Calu3 (cell line): Measurements from ENCODE around the gene FLT3. TPM values are rescaled to one million over a fixed set of nuclear protein-coding genes. Genes with fewer than 3 reads are reported as not detected.

ENCODE experiments used
- BruUV-seq: library from RNA; stranded (reverse); fragments of 400-500 nt; replicated peaks from 2 replicates; lab custom pipeline; 2021; lab: Mats Ljungman, UMichigan
- CTCF ChIA-PET: fragments of 300-600 bp; sonication (Branson Sonifier 250); formaldehyde crosslinking; loops from one replicate; lab custom pipeline; 2022; ENCODE audit warnings: antibody characterized with exemption; lab: Charles Lee
- DNase-seq: peaks from one replicate; pipeline ENCODE4 v3.0.0; 2022
- H3K27ac Mint-ChIP-seq: one replicate; pipeline ENCODE4 v1.8.0; 2022; ENCODE audit warnings: mixed read lengths; ENCODE audit not compliant: unreplicated experiment
- H3K27me3 Mint-ChIP-seq: one replicate; pipeline ENCODE4 v1.8.0; 2022; ENCODE audit warnings: mixed read lengths; ENCODE audit not compliant: unreplicated experiment
- H3K36me3 Mint-ChIP-seq: one replicate; pipeline ENCODE4 v1.8.0; 2022; ENCODE audit warnings: mild to moderate bottlenecking, moderate library complexity, mixed read lengths; ENCODE audit not compliant: insufficient read depth, unreplicated experiment
- H3K4me1 Mint-ChIP-seq: one replicate; pipeline ENCODE4 v1.8.0; 2022; ENCODE audit warnings: mild to moderate bottlenecking, low read depth, mixed read lengths; ENCODE audit not compliant: unreplicated experiment
- H3K4me3 Mint-ChIP-seq: one replicate; pipeline ENCODE4 v1.8.0; 2022; ENCODE audit warnings: mild to moderate bottlenecking, low read depth, moderate library complexity, mixed read lengths; ENCODE audit not compliant: unreplicated experiment
- H3K9me3 Mint-ChIP-seq: one replicate; pipeline ENCODE4 v1.8.0; 2022; ENCODE audit warnings: low read depth, mixed read lengths; ENCODE audit not compliant: unreplicated experiment
- intact Hi-C: fragments of 100-400 bp; cut with micrococcal nuclease; formaldehyde crosslinking; loops from one replicate; pipeline ENCODE4 v1.10.0; 2022; ENCODE audit not compliant: unreplicated experiment
- total RNA-seq: library from RNA; stranded (reverse); gene quantifications from 2 replicates; pipeline ENCODE4 v1.2.3, GENCODE V29; 2022
- TF ChIP-seq, protein P1 (sequence below): fragments of 200-600 bp; IDR thresholded peaks from one replicate; pipeline ENCODE4 v1.8.0; 2022; ENCODE audit warnings: antibody characterized with exemption; ENCODE audit not compliant: unreplicated experiment

FLT3 gene
- total RNA-seq, 1 experiment from 2014 or later: not detected

DNA sequence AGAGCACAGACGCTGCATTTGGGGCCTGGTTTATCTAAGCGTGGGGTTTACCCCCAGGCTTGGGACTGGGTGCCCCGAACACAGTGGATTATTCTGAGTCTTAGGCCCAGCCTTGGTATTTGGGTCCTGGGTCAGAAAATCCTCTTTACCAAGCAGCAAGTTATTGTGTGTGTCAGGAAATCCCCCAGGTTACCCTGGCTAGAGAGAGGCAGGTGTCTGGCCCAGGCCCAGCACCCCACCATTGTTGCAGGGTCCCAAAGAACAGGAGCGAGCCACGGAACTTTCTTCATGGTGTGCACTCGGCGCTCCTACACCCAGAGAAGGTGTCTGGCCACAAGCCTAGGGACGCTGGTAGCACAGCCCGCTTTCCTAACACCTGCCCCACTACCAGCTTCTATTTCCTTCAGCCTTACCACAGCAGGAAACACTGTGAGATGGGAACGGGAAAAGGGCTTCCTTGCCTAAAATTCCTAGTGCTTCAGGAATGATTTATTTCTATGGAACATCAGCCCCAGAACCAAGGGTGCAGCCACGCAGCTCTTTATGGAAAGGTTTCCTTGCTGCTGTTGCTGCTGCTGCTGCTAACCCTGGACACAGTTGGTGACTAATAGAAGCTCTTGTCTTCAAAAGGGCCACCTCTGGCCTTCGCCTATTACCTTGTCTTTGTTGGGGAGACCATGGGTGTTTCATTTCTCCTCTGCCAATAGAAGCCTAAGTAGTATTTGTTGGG, 123.8 kb downstream of the FLT3 start:
- no TSS peak for BruUV-seq
- peaks cover 16% of the 10 kb centered on the region for H3K4me1 Mint-ChIP-seq
- no peak for DNase-seq
- H3K4me3 Mint-ChIP-seq: no peak overlapping the region
- H3K36me3 Mint-ChIP-seq: no peaks in the 10 kb centered on the region
- TF ChIP-seq, protein P1, sequence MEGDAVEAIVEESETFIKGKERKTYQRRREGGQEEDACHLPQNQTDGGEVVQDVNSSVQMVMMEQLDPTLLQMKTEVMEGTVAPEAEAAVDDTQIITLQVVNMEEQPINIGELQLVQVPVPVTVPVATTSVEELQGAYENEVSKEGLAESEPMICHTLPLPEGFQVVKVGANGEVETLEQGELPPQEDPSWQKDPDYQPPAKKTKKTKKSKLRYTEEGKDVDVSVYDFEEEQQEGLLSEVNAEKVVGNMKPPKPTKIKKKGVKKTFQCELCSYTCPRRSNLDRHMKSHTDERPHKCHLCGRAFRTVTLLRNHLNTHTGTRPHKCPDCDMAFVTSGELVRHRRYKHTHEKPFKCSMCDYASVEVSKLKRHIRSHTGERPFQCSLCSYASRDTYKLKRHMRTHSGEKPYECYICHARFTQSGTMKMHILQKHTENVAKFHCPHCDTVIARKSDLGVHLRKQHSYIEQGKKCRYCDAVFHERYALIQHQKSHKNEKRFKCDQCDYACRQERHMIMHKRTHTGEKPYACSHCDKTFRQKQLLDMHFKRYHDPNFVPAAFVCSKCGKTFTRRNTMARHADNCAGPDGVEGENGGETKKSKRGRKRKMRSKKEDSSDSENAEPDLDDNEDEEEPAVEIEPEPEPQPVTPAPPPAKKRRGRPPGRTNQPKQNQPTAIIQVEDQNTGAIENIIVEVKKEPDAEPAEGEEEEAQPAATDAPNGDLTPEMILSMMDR: no peak
- CTCF ChIA-PET: interaction anchor here (0.6 to 1.0 kb wide), 2 partner anchors 12 to 150 kb away, joined by 4 read pairs; no protein-coding TSS in a partner anchor
- intact Hi-C loops: no loop called here
- peaks cover 70% of the 10 kb centered on the region for H3K27me3 Mint-ChIP-seq
- no peak overlapping the region for H3K27ac Mint-ChIP-seq
- no peaks in the 10 kb centered on the region for H3K9me3 Mint-ChIP-seq

DNA sequence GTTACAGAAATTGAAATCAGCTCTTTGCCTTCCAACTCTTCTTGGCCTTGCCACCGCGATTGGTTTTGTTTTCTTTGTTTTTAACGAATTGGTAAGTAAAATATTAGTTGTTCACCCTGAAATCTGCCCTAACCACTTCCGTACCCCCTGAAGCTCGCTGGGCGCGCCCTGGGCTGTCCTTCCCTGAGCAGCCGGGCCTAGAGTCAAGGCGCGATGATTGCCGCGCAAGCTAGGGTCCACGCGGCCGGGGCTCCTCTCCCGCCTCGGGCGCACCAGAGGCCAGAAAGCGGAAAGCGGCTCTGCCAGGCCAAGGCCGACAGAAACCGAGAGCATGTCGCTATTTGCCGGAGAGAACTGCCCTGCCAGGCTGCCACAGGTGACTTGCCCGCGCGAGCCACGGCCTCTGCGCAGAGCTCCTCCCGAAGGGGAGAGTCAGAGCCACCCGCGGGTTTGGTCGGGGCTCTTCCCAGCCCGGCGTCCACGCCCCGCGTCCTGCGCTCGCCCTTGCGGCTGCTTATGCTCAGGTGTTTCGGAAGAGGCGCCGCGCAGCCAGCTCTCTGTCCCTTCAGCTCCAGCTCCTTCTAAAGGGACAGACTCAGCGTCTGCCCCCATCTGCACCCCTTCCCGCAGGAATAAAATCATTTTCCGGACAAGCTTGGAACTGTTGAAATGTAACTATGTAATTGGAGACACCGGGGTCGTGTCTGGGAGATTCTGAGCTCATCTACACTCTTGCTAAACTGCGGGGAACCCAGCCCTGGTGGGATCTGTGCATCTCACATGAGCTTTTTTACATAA, 124.6 kb downstream of the FLT3 start:
- H3K4me3 Mint-ChIP-seq: no peak overlapping the region
- intact Hi-C loops: no loop called here
- TF ChIP-seq, protein P1: no peak
- peaks cover 63% of the 10 kb centered on the region for H3K27me3 Mint-ChIP-seq
- no peak for DNase-seq
- no peaks in the 10 kb centered on the region for H3K9me3 Mint-ChIP-seq
- H3K4me1 Mint-ChIP-seq: peaks cover 16% of the 10 kb centered on the region
- no TSS peak for BruUV-seq
- CTCF ChIA-PET: interaction anchor here (1.0 kb wide), 1 partner anchor 149 kb away, joined by 4 read pairs; no protein-coding TSS in a partner anchor
- no peak overlapping the region for H3K27ac Mint-ChIP-seq
- H3K36me3 Mint-ChIP-seq: no peaks in the 10 kb centered on the region

DNA sequence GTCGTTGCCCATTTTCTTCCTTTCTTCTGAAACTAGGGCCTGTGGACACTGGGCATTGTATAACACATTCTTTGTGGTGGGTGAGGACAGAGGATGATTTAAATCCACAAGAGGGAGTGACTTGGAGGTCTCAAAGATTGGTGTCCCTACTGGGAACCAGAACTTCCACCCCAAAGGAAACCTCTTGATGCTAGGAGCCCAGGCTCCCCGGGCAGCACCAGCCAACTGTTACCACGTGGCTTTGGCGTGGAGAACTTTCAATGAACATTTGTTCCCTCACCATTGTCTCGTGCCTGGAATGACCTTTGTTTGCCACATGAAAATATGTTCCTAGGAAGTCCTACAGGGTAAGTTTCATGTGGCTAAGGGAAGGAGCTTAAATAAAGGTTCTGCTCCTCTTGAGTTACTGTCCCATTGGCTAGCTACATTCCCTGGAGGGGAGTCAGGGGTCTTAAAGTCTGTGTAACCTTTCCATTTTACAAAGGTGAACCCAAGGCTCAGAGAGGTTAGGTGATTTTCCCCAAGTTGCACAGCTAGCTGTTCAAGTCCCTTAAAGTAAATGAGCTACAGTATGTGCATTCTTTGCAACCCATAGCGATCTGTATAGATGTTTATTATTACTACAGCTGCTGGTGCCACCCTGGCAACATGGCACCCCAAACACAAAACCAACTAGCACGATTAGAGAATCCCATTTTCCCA, 126.3 kb downstream of the FLT3 start:
- Mint-ChIP-seq H3K27ac (no peak overlapping the region), H3K4me3 (no peak overlapping the region), H3K9me3 (no peaks in the 10 kb centered on the region), H3K36me3 (no peaks in the 10 kb centered on the region), H3K27me3 (peaks cover 59% of the 10 kb centered on the region), H3K4me1 (peaks cover 20% of the 10 kb centered on the region)
- DNase-seq: no peak
- intact Hi-C loops: no loop called here
- CTCF ChIA-PET: no interaction called here
- BruUV-seq: no TSS peak
- TF ChIP-seq, protein P1: no peak

DNA sequence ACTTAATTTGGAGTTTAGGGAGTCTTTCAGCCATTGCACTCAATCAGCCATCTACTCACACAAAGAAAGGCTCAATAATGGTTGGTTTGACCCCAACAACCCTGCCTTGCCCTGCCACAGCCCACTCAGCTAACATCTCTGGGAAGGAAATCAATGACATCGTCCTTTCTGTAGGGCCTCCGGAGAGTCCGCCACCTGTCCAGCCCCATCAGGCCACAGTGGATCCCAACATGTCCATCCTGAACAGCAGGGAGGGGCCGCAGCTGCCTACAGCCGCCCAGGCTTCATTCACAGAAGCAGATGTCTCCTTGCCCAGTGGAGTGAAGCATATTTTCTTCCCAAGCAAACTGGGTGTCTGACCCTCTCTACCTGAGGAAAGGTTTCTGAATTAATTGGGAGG, 127.1 kb downstream of the FLT3 start:
- H3K4me1 Mint-ChIP-seq: peaks cover 16% of the 10 kb centered on the region
- BruUV-seq: no TSS peak
- peaks cover 59% of the 10 kb centered on the region for H3K27me3 Mint-ChIP-seq
- intact Hi-C loops: no loop called here
- CTCF ChIA-PET: no interaction called here
- H3K27ac Mint-ChIP-seq: no peak overlapping the region
- H3K4me3 Mint-ChIP-seq: no peak overlapping the region
- TF ChIP-seq, protein P1: no peak
- no peaks in the 10 kb centered on the region for H3K9me3 Mint-ChIP-seq
- H3K36me3 Mint-ChIP-seq: no peaks in the 10 kb centered on the region
- no peak for DNase-seq
